CD4-positive, alpha-beta T cell treated with Interleukin-21 for 1 hour (primary cell): Measurements from ENCODE around the gene MAP1LC3B.
"Not testable (repeated sequence)": the region's sequence is repeated elsewhere in the genome, so short reads cannot be mapped to it uniquely, and the experiment has no call there.

Experiments
- DNase-seq: peaks from one replicate; pipeline ENCODE4 v3.0.0-alpha.2; 2020

MAP1LC3B gene

GRCh38 chr16:87361916-87362619 is 30.1 kb upstream of the MAP1LC3B start:
- DNase-seq = no peak

GRCh38 chr16:87362828-87363559 is 29.1 kb upstream of the MAP1LC3B start:
- DNase-seq = not testable (repeated sequence)

- DNase-seq = no peak
These were observed 28.2 kb upstream of the MAP1LC3B start for GRCh38 chr16:87363771-87364455.

GRCh38 chr16:87365021-87365713 is 27.0 kb upstream of the MAP1LC3B start:
- DNase-seq = no peak

- DNase-seq = no peak
These were observed 25.8 kb upstream of the MAP1LC3B start for GRCh38 chr16:87366288-87366687.

GRCh38 chr16:87366930-87367329 is 25.2 kb upstream of the MAP1LC3B start:
- DNase-seq = no peak

- DNase-seq = no peak
These were observed 24.6 kb upstream of the MAP1LC3B start for GRCh38 chr16:87367529-87367928.

GRCh38 chr16:87368029-87368770 is 23.9 kb upstream of the MAP1LC3B start:
- no peak for DNase-seq

GRCh38 chr16:87369117-87369765 is 22.9 kb upstream of the MAP1LC3B start:
- no peak for DNase-seq

GRCh38 chr16:87369796-87370719 is 22.1 kb upstream of the MAP1LC3B start:
- DNase-seq = no peak

GRCh38 chr16:87371261-87371866 is 20.8 kb upstream of the MAP1LC3B start:
- DNase-seq = no peak

GRCh38 chr16:87372305-87372704 is 19.8 kb upstream of the MAP1LC3B start:
- no peak for DNase-seq

- no peak for DNase-seq
These were observed 17.8 kb upstream of the MAP1LC3B start for GRCh38 chr16:87374313-87374712.

- no peak for DNase-seq
These were observed 16.6 kb upstream of the MAP1LC3B start for GRCh38 chr16:87375426-87376135.

- DNase-seq = no peak
These were observed 15.5 kb upstream of the MAP1LC3B start for GRCh38 chr16:87376660-87377059.

GRCh38 chr16:87379312-87379752 is 12.8 kb upstream of the MAP1LC3B start:
- not testable (repeated sequence) for DNase-seq

GRCh38 chr16:87380403-87380802 is 11.7 kb upstream of the MAP1LC3B start:
- no peak for DNase-seq

- DNase-seq = no peak
These were observed 11.3 kb upstream of the MAP1LC3B start for GRCh38 chr16:87380881-87381280.

GRCh38 chr16:87382023-87382785 is 9.9 kb upstream of the MAP1LC3B start:
- DNase-seq = no peak
